ENCODE measurements around the gene STK35. TPM values are rescaled to one million over a fixed set of nuclear protein-coding genes. Genes with fewer than 3 reads are reported as not detected.

STK35 gene
- total RNA-seq, 1 donor from 2014 or later: 21.8 TPM

DNA sequence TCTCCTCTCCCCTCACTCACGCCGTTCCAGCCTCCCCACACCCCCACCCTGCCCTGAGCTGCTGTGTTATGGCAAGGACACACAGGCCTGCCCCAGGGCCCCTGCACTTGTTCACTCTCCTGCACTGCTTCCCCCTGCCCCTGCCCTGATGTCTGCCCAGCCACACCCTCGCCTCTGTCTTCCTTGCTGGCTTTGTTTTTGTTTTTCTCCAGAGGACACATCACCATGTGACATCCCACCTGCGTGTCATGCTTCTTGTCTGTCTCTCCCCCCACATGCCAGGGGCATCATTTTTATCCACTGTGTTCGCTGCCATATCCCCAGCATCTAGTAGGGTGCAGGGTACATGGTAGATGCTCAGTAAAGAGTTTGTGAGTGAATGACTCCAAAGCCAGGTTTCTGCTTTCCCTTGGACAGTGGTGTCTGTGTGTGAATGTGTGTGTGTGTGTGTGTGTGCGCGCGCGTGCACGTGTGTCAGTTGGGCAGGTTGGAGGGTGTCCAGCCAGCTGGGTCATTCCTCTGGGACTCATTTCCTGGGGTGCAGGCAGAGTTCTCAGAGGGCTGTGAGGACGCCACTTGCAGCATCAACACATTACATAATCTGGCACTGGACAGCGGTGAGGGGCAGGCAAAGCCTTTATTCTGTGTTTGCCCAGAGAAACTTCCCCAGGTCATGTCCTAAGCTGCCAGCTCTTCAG is 60.6 kb downstream of the STK35 start:
- H3K79me2 ChIP-seq (ENCODE audit: low read depth): no peaks in the 10 kb centered on the region
- H3K9me3 Mint-ChIP-seq: no peaks in the 10 kb centered on the region
- H3K4me3 Mint-ChIP-seq: no peak overlapping the region
- H3F3A ChIP-seq (ENCODE audit: low read depth): no peaks in the 10 kb centered on the region
- TF ChIP-seq EZH2 (IDR thresholded peaks at IDR 0.05) (no peak), EZH2phosphoT487 (IDR thresholded peaks at IDR 0.05) (no peak)
- TF ChIP-seq, protein P1, sequence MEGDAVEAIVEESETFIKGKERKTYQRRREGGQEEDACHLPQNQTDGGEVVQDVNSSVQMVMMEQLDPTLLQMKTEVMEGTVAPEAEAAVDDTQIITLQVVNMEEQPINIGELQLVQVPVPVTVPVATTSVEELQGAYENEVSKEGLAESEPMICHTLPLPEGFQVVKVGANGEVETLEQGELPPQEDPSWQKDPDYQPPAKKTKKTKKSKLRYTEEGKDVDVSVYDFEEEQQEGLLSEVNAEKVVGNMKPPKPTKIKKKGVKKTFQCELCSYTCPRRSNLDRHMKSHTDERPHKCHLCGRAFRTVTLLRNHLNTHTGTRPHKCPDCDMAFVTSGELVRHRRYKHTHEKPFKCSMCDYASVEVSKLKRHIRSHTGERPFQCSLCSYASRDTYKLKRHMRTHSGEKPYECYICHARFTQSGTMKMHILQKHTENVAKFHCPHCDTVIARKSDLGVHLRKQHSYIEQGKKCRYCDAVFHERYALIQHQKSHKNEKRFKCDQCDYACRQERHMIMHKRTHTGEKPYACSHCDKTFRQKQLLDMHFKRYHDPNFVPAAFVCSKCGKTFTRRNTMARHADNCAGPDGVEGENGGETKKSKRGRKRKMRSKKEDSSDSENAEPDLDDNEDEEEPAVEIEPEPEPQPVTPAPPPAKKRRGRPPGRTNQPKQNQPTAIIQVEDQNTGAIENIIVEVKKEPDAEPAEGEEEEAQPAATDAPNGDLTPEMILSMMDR (IDR thresholded peaks at IDR 0.05): no peak
- H3K4me3 ChIP-seq: no peak overlapping the region
- no peak overlapping the region for H3K27ac Mint-ChIP-seq
- no peak overlapping the region for H3K4me2 ChIP-seq
- H2AFZ ChIP-seq (replicated peaks): no peak overlapping the region
- no peaks in the 10 kb centered on the region for H3K27me3 ChIP-seq
- H3K36me3 Mint-ChIP-seq: no peaks in the 10 kb centered on the region
- no peaks in the 10 kb centered on the region for H3K4me1 ChIP-seq
- H3K9me3 ChIP-seq (ENCODE audit: low read depth): no peaks in the 10 kb centered on the region
- no peak overlapping the region for H3K27ac ChIP-seq
- peaks cover 2% of the 10 kb centered on the region for H3K4me1 Mint-ChIP-seq
- DNase-seq (ENCODE audit: low spot score): no peak
- no peaks in the 10 kb centered on the region for H3K36me3 ChIP-seq
- peaks cover 8% of the 10 kb centered on the region for H3K27me3 Mint-ChIP-seq (ENCODE audit: insufficient read depth, low read depth)
- H3K9ac ChIP-seq: no peak overlapping the region
- H4K20me1 ChIP-seq (ENCODE audit: low read depth): no peaks in the 10 kb centered on the region

DNA sequence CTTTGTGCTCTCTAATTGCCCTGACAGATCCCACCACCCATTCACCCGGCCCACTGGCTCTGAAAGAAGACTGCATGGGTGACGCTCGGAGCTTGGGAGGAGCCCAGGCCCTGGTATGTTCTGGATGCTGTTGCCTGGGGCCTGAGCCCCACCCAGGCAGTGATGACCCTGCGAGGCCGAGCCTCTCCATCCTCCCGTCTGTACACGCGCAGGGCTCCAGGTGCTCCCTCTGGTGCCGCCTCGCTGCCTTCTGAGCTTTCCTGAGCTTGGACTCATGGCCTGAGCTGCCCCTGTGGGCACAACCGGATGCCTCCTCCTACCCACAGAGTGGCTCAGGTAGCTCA is 61.2 kb downstream of the STK35 start:
- no peaks in the 10 kb centered on the region for H3K9me3 ChIP-seq (ENCODE audit: low read depth)
- no peaks in the 10 kb centered on the region for H3K4me1 ChIP-seq
- peaks cover 3% of the 10 kb centered on the region for H3K4me1 Mint-ChIP-seq
- no peak overlapping the region for H3K4me3 ChIP-seq
- TF ChIP-seq, protein P1 (IDR thresholded peaks at IDR 0.05): no peak
- TF ChIP-seq EZH2 (IDR thresholded peaks at IDR 0.05) (no peak), EZH2phosphoT487 (IDR thresholded peaks at IDR 0.05) (no peak)
- H3K27me3 ChIP-seq: no peaks in the 10 kb centered on the region
- no peak overlapping the region for H3K27ac ChIP-seq
- H3K27ac Mint-ChIP-seq: no peak overlapping the region
- H3K27me3 Mint-ChIP-seq (ENCODE audit: insufficient read depth, low read depth): peaks cover 8% of the 10 kb centered on the region
- DNase-seq (ENCODE audit: low spot score): no peak
- H3K4me2 ChIP-seq: no peak overlapping the region
- H4K20me1 ChIP-seq (ENCODE audit: low read depth): no peaks in the 10 kb centered on the region
- H3K36me3 Mint-ChIP-seq: no peaks in the 10 kb centered on the region
- no peak overlapping the region for H3K4me3 Mint-ChIP-seq
- H3F3A ChIP-seq (ENCODE audit: low read depth): no peaks in the 10 kb centered on the region
- H3K9me3 Mint-ChIP-seq: no peaks in the 10 kb centered on the region
- H2AFZ ChIP-seq (replicated peaks): no peak overlapping the region
- no peaks in the 10 kb centered on the region for H3K36me3 ChIP-seq
- no peaks in the 10 kb centered on the region for H3K79me2 ChIP-seq (ENCODE audit: low read depth)
- no peak overlapping the region for H3K9ac ChIP-seq

DNA sequence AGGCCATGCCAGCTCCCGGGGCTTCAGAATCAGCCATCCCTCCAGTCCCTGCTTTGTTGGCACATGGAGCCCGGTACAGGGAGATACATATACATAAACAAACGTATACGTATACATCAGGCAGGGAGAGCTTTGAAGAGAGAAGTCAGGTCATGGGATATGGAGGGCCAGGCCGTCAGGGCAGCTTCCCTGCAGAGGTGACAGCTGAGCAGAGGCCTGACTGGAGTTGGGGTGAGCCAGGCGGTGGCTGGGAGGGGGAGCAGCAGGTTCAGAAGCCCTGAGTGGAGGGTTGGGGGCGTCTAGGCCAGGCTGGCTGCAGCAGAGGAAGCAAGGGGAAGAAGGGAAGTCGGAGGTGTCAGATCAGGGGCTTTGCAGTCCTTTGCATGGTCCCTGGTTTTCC is 61.7 kb downstream of the STK35 start:
- peaks cover 5% of the 10 kb centered on the region for H3K4me1 Mint-ChIP-seq
- Histone ChIP-seq H3F3A (ENCODE audit: low read depth) (no peaks in the 10 kb centered on the region), H3K79me2 (ENCODE audit: low read depth) (no peaks in the 10 kb centered on the region), H2AFZ (replicated peaks) (no peak overlapping the region), H3K27ac (no peak overlapping the region), H3K36me3 (no peaks in the 10 kb centered on the region), H3K4me1 (no peaks in the 10 kb centered on the region), H3K4me2 (no peak overlapping the region), H3K9me3 (ENCODE audit: low read depth) (no peaks in the 10 kb centered on the region), H4K20me1 (ENCODE audit: low read depth) (no peaks in the 10 kb centered on the region), H3K4me3 (no peak overlapping the region), H3K27me3 (no peaks in the 10 kb centered on the region), H3K9ac (no peak overlapping the region)
- DNase-seq (ENCODE audit: low spot score): no peak
- H3K4me3 Mint-ChIP-seq: no peak overlapping the region
- no peak overlapping the region for H3K27ac Mint-ChIP-seq
- no peaks in the 10 kb centered on the region for H3K9me3 Mint-ChIP-seq
- H3K27me3 Mint-ChIP-seq (ENCODE audit: insufficient read depth, low read depth): peaks cover 8% of the 10 kb centered on the region
- TF ChIP-seq, protein P1 (IDR thresholded peaks at IDR 0.05): no peak
- no peaks in the 10 kb centered on the region for H3K36me3 Mint-ChIP-seq
